SU-DHL-6 (cell line): ENCODE results near the gene ANXA10.
"Not testable (repeated sequence)": the region's sequence is repeated elsewhere in the genome, so short reads cannot be mapped to it uniquely, and the experiment has no call there.

Experiments
- H2AFZ ChIP-seq: fragments of 200-600 bp; sonication (generic); 2 replicates; pipeline ENCODE4 v1.6.1; 2014; ENCODE audit warnings: low read depth, mild to moderate bottlenecking, moderate library complexity, mixed read lengths, antibody characterized with exemption, low read length; ENCODE audit not compliant: severe bottlenecking
- H3F3A ChIP-seq: fragments of 200-600 bp; shearing (Covaris generic); 2 replicates; pipeline ENCODE4 v1.6.0; 2016; ENCODE audit warnings: antibody characterized with exemption, mild to moderate bottlenecking; ENCODE audit not compliant: insufficient read depth
- H3K27ac ChIP-seq: fragments of 200-600 bp; sonication (generic); 2 replicates; pipeline ENCODE4 v1.5.1; 2016; ENCODE audit warnings: low read depth, mild to moderate bottlenecking, low read length, moderate library complexity, mixed read lengths
- H3K27me3 ChIP-seq: fragments of 200-600 bp; sonication (generic), shearing (Covaris generic); 2 replicates; pipeline ENCODE4 v1.6.0; 2014; ENCODE audit warnings: mild to moderate bottlenecking, low read length
- H3K36me3 ChIP-seq: fragments of 200-600 bp; sonication (generic); 2 replicates; pipeline ENCODE4 v1.6.1; 2014; ENCODE audit warnings: mild to moderate bottlenecking, low read length, mixed read lengths
- H3K4me2 ChIP-seq: fragments of 300-600, 200-600 bp; shearing (Covaris generic), sonication (generic); 2 replicates; pipeline ENCODE4 v1.6.0; 2014; ENCODE audit warnings: low read length, low read depth, mild to moderate bottlenecking; ENCODE audit not compliant: poor library complexity, severe bottlenecking
- H3K4me3 ChIP-seq: fragments of 200-600 bp; sonication (generic); 2 replicates; pipeline ENCODE4 v1.5.1; 2014; ENCODE audit warnings: antibody characterized with exemption, low read length, mild to moderate bottlenecking, mixed read lengths; ENCODE audit not compliant: insufficient read depth, poor library complexity, severe bottlenecking
- H3K79me2 ChIP-seq: fragments of 200-600 bp; sonication (generic); 2 replicates; pipeline ENCODE4 v1.6.1; 2014; ENCODE audit warnings: mild to moderate bottlenecking, low read length, moderate library complexity; ENCODE audit not compliant: insufficient read depth
- H3K9ac ChIP-seq: fragments of 200-600 bp; sonication (generic); 2 replicates; pipeline ENCODE4 v1.7.0; 2014; ENCODE audit warnings: mild to moderate bottlenecking, low read length
- H3K9me2 ChIP-seq: fragments of 200-600 bp; sonication (generic); replicated peaks from 2 replicates; pipeline ENCODE4 v1.6.1; 2014; ENCODE audit warnings: low read length; ENCODE audit not compliant: insufficient read depth
- H3K9me3 ChIP-seq: fragments of 200-600 bp; sonication (generic); 2 replicates; pipeline ENCODE4 v1.6.1; 2014; ENCODE audit warnings: low read length, mixed read lengths; ENCODE audit not compliant: insufficient read depth
- H4K20me1 ChIP-seq: fragments of 200-600 bp; sonication (generic); 2 replicates; pipeline ENCODE4 v1.6.1; 2014; ENCODE audit warnings: low read depth, mild to moderate bottlenecking, antibody characterized with exemption, low read length, moderate library complexity, mixed read lengths
- CTCF ChIP-seq: fragments of 200-600 bp; sonication (generic); IDR thresholded peaks from one replicate; pipeline ENCODE4 v1.5.1; 2017; ENCODE audit warnings: antibody characterized with exemption, mild to moderate bottlenecking, low read length, moderate library complexity; ENCODE audit not compliant: insufficient read depth, poor library complexity, severe bottlenecking
- EZH2phosphoT487 ChIP-seq: fragments of 200-600 bp; sonication (generic), shearing (Covaris generic); conservative IDR thresholded peaks from 2 replicates; pipeline ENCODE4 v1.6.1; 2018; ENCODE audit warnings: mild to moderate bottlenecking, antibody characterized with exemption, low read length, moderate library complexity, mixed read lengths

Gene ANXA10

GRCh38 chr4:168137695-168138094 is 45.4 kb downstream of the ANXA10 start:
- H3K4me3 ChIP-seq, H4K20me1 ChIP-seq, H3K9ac ChIP-seq, H3K4me2 ChIP-seq, H2AFZ ChIP-seq, H3K79me2 ChIP-seq, H3K9me2 ChIP-seq, H3K27ac ChIP-seq, H3K36me3 ChIP-seq, H3K9me3 ChIP-seq, H3F3A ChIP-seq, H3K27me3 ChIP-seq: not testable (repeated sequence)

- H3K9me3 ChIP-seq: no peaks in the 10 kb centered on the region
- H3K4me2 ChIP-seq: no peak overlapping the region
- TF ChIP-seq CTCF (no peak), EZH2phosphoT487 (no peak)
Observed at GRCh38 chr4:168138143-168138542, 45.8 kb downstream of the ANXA10 start.

DNA sequence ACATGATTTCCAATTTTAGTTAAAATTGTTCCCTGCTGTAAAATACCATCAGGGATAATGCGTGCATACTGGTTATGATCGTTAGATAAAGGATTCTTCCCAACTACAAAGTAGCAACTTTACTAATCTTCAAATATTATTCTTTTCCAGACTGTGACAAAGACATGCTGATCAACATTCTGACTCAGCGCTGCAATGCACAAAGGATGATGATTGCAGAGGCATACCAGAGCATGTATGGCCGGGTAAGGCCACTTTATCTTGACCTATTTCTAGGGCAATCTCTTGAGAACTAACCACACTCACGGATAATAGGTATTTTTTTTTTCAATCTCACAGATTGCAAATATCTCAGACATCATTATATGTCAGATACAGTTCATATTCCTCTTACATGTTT is 47.0 kb downstream of the ANXA10 start:
- no peak overlapping the region for H2AFZ ChIP-seq
- no peaks in the 10 kb centered on the region for H3K36me3 ChIP-seq
- H3K9me2 ChIP-seq: no peaks in the 10 kb centered on the region
- no peak overlapping the region for H3K4me3 ChIP-seq
- H3K79me2 ChIP-seq: no peaks in the 10 kb centered on the region
- TF ChIP-seq EZH2phosphoT487 (no peak), CTCF (no peak)
- H4K20me1 ChIP-seq: no peaks in the 10 kb centered on the region
- H3K27me3 ChIP-seq: no peaks in the 10 kb centered on the region
- H3K9me3 ChIP-seq: no peaks in the 10 kb centered on the region
- H3K4me2 ChIP-seq: no peak overlapping the region
- no peak overlapping the region for H3K27ac ChIP-seq
- H3K9ac ChIP-seq: no peak overlapping the region
- H3F3A ChIP-seq: no peaks in the 10 kb centered on the region

More at GRCh38 chr4:168138143-168138542, 45.8 kb downstream of the ANXA10 start:
- H3K9me2 ChIP-seq: no peaks in the 10 kb centered on the region
- no peaks in the 10 kb centered on the region for H3K79me2 ChIP-seq
- H3K27me3 ChIP-seq: no peaks in the 10 kb centered on the region
- no peaks in the 10 kb centered on the region for H4K20me1 ChIP-seq
- H2AFZ ChIP-seq: no peak overlapping the region
- no peaks in the 10 kb centered on the region for H3F3A ChIP-seq
- H3K27ac ChIP-seq: no peak overlapping the region
- H3K9ac ChIP-seq: no peak overlapping the region
- no peaks in the 10 kb centered on the region for H3K36me3 ChIP-seq
- H3K4me3 ChIP-seq: no peak overlapping the region

- no peaks in the 10 kb centered on the region for H4K20me1 ChIP-seq
- no peaks in the 10 kb centered on the region for H3K9me3 ChIP-seq
- H3K27ac ChIP-seq: no peak overlapping the region
- no peaks in the 10 kb centered on the region for H3K9me2 ChIP-seq
- H3K79me2 ChIP-seq: no peaks in the 10 kb centered on the region
- no peak overlapping the region for H2AFZ ChIP-seq
- H3K9ac ChIP-seq: no peak overlapping the region
- TF ChIP-seq EZH2phosphoT487: no peak
- TF ChIP-seq CTCF: no peak
- H3K4me2 ChIP-seq: no peak overlapping the region
- H3K36me3 ChIP-seq: no peaks in the 10 kb centered on the region
- no peaks in the 10 kb centered on the region for H3K27me3 ChIP-seq
- H3K4me3 ChIP-seq: no peak overlapping the region
- H3F3A ChIP-seq: no peaks in the 10 kb centered on the region
Observed at GRCh38 chr4:168141733-168142132, 49.4 kb downstream of the ANXA10 start.
